Placental pericyte (primary cell): ENCODE results near the gene ERCC6L2. TPM values are rescaled to one million over a fixed set of nuclear protein-coding genes. Genes with fewer than 3 reads are reported as not detected.

Experiments used
- small RNA-seq: library from RNA; depleted of rRNA; stranded (forward); fragments of <200 nt; gene quantifications from one replicate; pipeline ENCODE3, GENCODE V24; 2012; ENCODE audit warnings: low replicate concordance
- total RNA-seq: library from RNA; depleted of rRNA; stranded (reverse); fragments of >200 nt; gene quantifications from 2 replicates; pipeline ENCODE4 v1.2.3, GENCODE V29; 2012

ERCC6L2 gene, protein sequence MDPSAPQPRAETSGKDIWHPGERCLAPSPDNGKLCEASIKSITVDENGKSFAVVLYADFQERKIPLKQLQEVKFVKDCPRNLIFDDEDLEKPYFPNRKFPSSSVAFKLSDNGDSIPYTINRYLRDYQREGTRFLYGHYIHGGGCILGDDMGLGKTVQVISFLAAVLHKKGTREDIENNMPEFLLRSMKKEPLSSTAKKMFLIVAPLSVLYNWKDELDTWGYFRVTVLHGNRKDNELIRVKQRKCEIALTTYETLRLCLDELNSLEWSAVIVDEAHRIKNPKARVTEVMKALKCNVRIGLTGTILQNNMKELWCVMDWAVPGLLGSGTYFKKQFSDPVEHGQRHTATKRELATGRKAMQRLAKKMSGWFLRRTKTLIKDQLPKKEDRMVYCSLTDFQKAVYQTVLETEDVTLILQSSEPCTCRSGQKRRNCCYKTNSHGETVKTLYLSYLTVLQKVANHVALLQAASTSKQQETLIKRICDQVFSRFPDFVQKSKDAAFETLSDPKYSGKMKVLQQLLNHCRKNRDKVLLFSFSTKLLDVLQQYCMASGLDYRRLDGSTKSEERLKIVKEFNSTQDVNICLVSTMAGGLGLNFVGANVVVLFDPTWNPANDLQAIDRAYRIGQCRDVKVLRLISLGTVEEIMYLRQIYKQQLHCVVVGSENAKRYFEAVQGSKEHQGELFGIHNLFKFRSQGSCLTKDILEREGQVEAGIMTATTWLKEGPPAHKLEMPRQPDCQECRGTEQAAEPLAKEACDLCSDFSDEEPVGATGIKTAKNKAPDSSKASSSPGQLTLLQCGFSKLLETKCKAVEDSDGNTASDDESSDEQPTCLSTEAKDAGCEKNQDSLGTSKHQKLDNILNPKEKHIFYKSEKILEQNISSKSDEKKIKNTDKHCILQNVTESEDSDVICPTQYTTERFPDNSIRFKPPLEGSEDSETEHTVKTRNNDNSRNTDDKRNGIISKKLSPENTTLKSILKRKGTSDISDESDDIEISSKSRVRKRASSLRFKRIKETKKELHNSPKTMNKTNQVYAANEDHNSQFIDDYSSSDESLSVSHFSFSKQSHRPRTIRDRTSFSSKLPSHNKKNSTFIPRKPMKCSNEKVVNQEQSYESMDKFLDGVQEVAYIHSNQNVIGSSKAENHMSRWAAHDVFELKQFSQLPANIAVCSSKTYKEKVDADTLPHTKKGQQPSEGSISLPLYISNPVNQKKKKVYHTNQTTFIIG (N-terminal part only)
- 61.1 and 73.3 TPM in 2 replicates for total RNA-seq

DNA sequence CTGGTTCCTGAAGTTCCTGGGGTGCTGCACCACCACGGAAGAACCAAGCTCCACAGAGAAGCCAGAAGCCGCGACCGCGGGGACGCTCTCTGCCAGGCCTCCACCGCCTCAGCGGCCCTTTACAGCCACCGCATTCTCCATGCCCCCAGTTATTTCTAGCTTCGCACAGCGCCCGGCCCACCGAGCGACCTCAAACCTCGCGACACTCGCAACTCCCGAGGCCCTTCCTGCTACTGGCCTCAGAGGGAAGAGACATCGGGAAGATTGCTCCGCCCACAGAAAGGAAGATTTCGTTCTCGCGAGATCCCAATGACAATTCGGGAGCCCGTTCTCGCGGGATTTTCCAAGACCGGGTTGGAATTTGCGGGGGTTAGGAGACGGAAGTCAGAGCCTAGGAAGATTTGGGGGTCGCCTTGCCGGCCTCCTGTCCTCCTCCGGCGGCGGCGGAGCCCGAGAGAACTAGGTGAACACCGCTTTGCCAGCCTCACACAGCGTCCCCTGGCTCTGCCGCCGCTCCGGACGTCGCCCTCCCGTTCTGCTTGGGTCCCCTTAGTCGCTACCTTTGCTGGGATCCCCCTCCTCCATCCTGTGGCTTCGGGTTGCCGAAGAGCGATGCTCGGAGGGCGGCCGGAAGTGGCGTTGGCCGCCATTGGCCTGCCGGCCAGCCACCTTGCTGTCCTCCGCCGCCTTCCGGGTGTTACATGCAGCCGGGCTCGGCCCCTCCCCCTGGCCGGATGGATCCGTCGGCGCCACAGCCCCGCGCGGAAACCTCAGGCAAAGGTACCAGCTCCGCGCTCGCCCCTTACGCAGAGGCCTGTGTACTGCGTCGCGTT is at the start of gene ERCC6L2:
ERCC6L2 (plus strand) TSS at position 387 of the 833 bp plus-strand sequence; CDS start at position 735, 348 bp downstream.

Small RNA genes within 50 kb of the gene (small RNA-seq; reads per million reads assigned to genes)
- gene RNA5SP289: 0.33 reads per million, percentile 3 among the genes with 10 or more reads in this experiment
- 2.6 reads per million, percentile 76 among the genes with 10 or more reads in this experiment for gene RNU2-46P
